ENCODE measurements around the gene MAGI2. TPM values are rescaled to one million over a fixed set of nuclear protein-coding genes. Genes with fewer than 3 reads are reported as not detected.

Gene MAGI2
- total and polyA plus RNA-seq, 8 donors, result 1.3 to 4.0 (median 2.0) TPM

DNA sequence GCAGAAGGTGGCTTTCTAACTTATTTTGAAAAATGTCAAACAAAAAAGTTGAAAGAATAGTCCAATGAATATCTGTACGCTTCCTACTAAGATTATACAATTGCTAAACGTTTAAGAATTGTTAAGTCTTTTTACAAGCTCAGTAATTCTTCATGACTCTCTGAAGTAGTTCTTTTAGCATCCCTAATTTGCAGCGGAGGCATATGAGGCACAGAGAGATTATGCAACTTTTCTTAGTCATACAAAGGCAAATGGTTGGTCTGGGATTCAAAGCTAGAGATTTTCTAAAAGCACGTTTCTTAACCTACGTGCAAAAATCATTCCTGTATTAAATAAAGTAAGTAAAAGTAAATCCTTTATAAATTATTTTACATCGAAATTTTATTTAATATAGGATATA lies 254.2 kb downstream of the MAGI2 start:
- TF ChIP-seq CTCF (IDR thresholded peaks at IDR 0.05), result no peak
- FAIRE-seq, result no peak

DNA sequence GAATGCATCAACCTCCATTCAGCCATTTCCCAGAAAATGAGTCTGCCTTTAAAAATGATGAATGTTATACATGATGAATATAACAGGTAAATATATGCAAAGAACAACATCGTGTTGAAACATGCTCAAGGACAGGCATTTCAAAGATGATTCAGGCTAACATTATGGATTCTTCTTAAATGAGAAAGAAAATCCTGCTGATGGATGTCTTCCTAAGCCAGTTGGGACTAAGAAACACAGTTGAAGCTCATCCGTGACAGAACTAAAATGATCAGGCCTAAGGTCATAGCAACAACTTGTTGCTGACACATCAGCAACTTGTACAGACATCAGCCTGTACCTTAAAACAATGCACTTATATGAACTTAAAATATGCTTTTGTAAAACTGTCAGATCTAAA lies 267.9 kb downstream of the MAGI2 start:
- 69 to 76% methylated on average over 2 of the region's 2 CpGs for WGBS, 2 donors
- no peak for TF ChIP-seq CTCF (IDR thresholded peaks at IDR 0.05)
- no peak for FAIRE-seq

More for the DNA sequence above, 254.2 kb downstream of the MAGI2 start:
- no peaks in the 10 kb centered on the region for H3K4me1 ChIP-seq
- no peak for DNase-seq
- H3K27ac ChIP-seq, result no peak overlapping the region
- ATAC-seq, result no peak
- WGBS, 2 donors, result 63 to 71% methylated on average over 6 of the region's 6 CpGs
- no peaks in the 10 kb centered on the region for H3K27me3 ChIP-seq
- H3K4me3 ChIP-seq, result no peak overlapping the region
- H3K9me3 ChIP-seq, result no peaks in the 10 kb centered on the region
- H3K36me3 ChIP-seq, result no peaks in the 10 kb centered on the region
- intact Hi-C loops (cut with DNase I), result no loop called here

DNA sequence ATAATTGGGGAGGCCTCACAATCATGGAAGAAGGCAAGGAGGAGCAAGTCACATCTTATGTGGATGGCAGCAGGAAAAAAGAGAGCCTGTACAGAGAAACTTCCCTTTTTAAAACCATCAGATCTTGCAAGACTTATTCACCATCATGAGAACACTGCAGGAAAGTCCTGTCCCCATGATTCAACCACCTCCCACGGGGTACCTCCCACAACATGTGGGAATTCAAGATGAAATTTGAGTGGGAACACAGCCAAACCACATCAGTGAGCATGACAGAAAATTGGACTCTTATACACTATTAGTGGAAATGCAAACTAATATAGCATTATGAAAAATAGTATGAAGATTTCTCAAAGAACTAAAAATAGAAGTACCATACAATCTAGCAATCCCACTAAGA lies 271.2 kb downstream of the MAGI2 start:
- Histone ChIP-seq H3K36me3 (no peaks in the 10 kb centered on the region), H3K4me1 (no peaks in the 10 kb centered on the region), H3K4me3 (no peak overlapping the region), H3K27me3 (no peaks in the 10 kb centered on the region), H3K9me3 (no peaks in the 10 kb centered on the region), H3K27ac (no peak overlapping the region)
- FAIRE-seq, result no peak
- WGBS, 2 donors, result 23 to 30% methylated on average over 1 of the region's 1 CpG
- no peak for TF ChIP-seq CTCF (IDR thresholded peaks at IDR 0.05)
- intact Hi-C loops (cut with DNase I), result no loop called here
- ATAC-seq, result no peak
- no peak for DNase-seq

More for the DNA sequence above, 267.9 kb downstream of the MAGI2 start:
- Histone ChIP-seq H3K4me3 (no peak overlapping the region), H3K36me3 (no peaks in the 10 kb centered on the region), H3K9me3 (no peaks in the 10 kb centered on the region), H3K27ac (no peak overlapping the region), H3K27me3 (no peaks in the 10 kb centered on the region), H3K4me1 (no peaks in the 10 kb centered on the region)
- ATAC-seq, result no peak
- intact Hi-C loops (cut with DNase I), result no loop called here
- DNase-seq, result no peak

DNA sequence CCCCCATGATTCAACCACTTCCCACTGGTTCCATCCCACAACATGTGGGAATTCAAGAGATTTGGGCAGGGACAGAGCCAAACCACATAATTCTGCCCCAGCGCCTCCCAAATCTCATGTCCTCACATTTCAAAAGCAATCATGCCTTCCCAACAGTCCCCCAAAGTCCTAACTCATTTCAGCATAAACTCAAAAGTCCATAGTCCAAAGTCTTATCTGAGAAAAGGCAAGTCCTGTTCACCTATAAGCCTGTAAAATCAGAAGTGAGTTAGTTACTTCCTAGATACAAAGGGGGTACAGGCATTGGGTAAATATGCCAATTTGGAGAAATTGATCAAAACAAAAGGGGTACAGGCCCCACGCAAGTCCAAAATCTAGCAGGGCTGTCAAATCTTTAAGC lies 272.9 kb downstream of the MAGI2 start:
- 43 to 61% methylated on average over 2 of the region's 2 CpGs for whole genome bisulfite sequencing, 2 donors
- H3K27me3 ChIP-seq, result no peaks in the 10 kb centered on the region
- H3K4me1 ChIP-seq, result no peaks in the 10 kb centered on the region
- FAIRE-seq, result no peak
- intact Hi-C loops (cut with DNase I), result no loop called here
- no peak for DNase-seq
- no peak for TF ChIP-seq CTCF (IDR thresholded peaks at IDR 0.05)
- no peak overlapping the region for H3K4me3 ChIP-seq
- no peak overlapping the region for H3K27ac ChIP-seq
- no peaks in the 10 kb centered on the region for H3K9me3 ChIP-seq
- no peak for ATAC-seq
- H3K36me3 ChIP-seq, result no peaks in the 10 kb centered on the region

- intact Hi-C loops (cut with DNase I), result no loop called here
- TF ChIP-seq CTCF (IDR thresholded peaks at IDR 0.05), result peak in 3 of 4 donors; percentile 16 to 38 (median 18)
- ATAC-seq (peak; percentile 61 to 88 (median 84)), DNase-seq (peak in 1 of 6 donors; percentile 12), FAIRE-seq (peak; percentile 96)
- no peaks in the 10 kb centered on the region for H3K9me3 ChIP-seq
- no peaks in the 10 kb centered on the region for H3K36me3 ChIP-seq
- no peak overlapping the region for H3K27ac ChIP-seq
- no peak overlapping the region for H3K4me3 ChIP-seq
- no peaks in the 10 kb centered on the region for H3K27me3 ChIP-seq
- WGBS, 2 donors, result 6 to 8% methylated on average over 8 of the region's 8 CpGs
- H3K4me1 ChIP-seq, result no peaks in the 10 kb centered on the region
These were observed 276.5 kb downstream of the MAGI2 start for GRCh38 chr7:79176859-79177477.

Data from pancreas (tissue), 10 donors.